DMS79 treated with DMSO at 0.1 percent for 48 hours (cell line): ENCODE results near the gene P2RY6.

Experiments used
- DNase-seq: peaks from one replicate; lab custom pipeline; 2025; lab: John Stamatoyannopoulos, UW

Gene P2RY6

GRCh38 chr11:73281201-73281741 lies 9.1 kb downstream of the P2RY6 start:
- DNase-seq = no peak

GRCh38 chr11:73281796-73282660 lies 9.9 kb downstream of the P2RY6 start:
- DNase-seq = no peak

- DNase-seq = no peak
These were observed 11.3 kb downstream of the P2RY6 start for GRCh38 chr11:73283276-73284000.

GRCh38 chr11:73284106-73284505 lies 12.0 kb downstream of the P2RY6 start:
- DNase-seq = no peak

GRCh38 chr11:73285721-73286120 lies 13.6 kb downstream of the P2RY6 start:
- no peak for DNase-seq

- DNase-seq = no peak
These were observed 14.2 kb downstream of the P2RY6 start for GRCh38 chr11:73286240-73286810.

GRCh38 chr11:73287400-73288101 lies 15.4 kb downstream of the P2RY6 start:
- no peak for DNase-seq

GRCh38 chr11:73288192-73288872 lies 16.2 kb downstream of the P2RY6 start:
- DNase-seq = no peak

GRCh38 chr11:73288873-73289707 lies 17.0 kb downstream of the P2RY6 start:
- DNase-seq = peak; percentile 52

- no peak for DNase-seq
These were observed 18.4 kb downstream of the P2RY6 start for GRCh38 chr11:73290536-73290935.

GRCh38 chr11:73291196-73291595 lies 19.1 kb downstream of the P2RY6 start:
- no peak for DNase-seq

GRCh38 chr11:73291781-73292524 lies 19.8 kb downstream of the P2RY6 start:
- DNase-seq = no peak

GRCh38 chr11:73292525-73292894 lies 20.4 kb downstream of the P2RY6 start:
- DNase-seq = no peak

- DNase-seq = no peak
These were observed 21.3 kb downstream of the P2RY6 start for GRCh38 chr11:73293356-73293936.

- DNase-seq = no peak
These were observed 22.5 kb downstream of the P2RY6 start for GRCh38 chr11:73294604-73295003.

- DNase-seq = no peak
These were observed 23.3 kb downstream of the P2RY6 start for GRCh38 chr11:73295241-73295995.

- DNase-seq = no peak
These were observed 23.8 kb downstream of the P2RY6 start for GRCh38 chr11:73295996-73296318.

- DNase-seq = no peak
These were observed 24.5 kb downstream of the P2RY6 start for GRCh38 chr11:73296501-73297230.
